Activated CD8-positive, alpha-beta T cell treated with anti-CD3 and anti-CD28 coated beads for 36 hours (primary cell): ENCODE data around the gene NEK4. TPM values are rescaled to one million over a fixed set of nuclear protein-coding genes. Genes with fewer than 3 reads are reported as not detected.
"Not testable (repeated sequence)": the region's sequence is repeated elsewhere in the genome, so short reads cannot be mapped to it uniquely, and the experiment has no call there.

Source experiments
- ATAC-seq: fragments of 200-7000 bp; cut with Tn5 transposase; one replicate; pipeline ENCODE4 v1.10.0; 2021; ENCODE audit warnings: mild to moderate bottlenecking, moderate library complexity
- CTCF ChIA-PET: fragments of 350-600 bp; sonication (Branson Sonifier 250); formaldehyde crosslinking; loops from one replicate; lab custom pipeline; 2021; ENCODE audit warnings: antibody characterized with exemption; lab: Charles Lee
- POLR2A ChIA-PET: fragments of 350-600 bp; sonication (Branson Sonifier 250); formaldehyde crosslinking; loops from one replicate; lab custom pipeline; 2021; ENCODE audit warnings: antibody characterized with exemption; lab: Charles Lee
- DNase-seq: peaks from one replicate; pipeline ENCODE4 v3.0.0-alpha.2; 2020
- H3K27ac Mint-ChIP-seq: one replicate; pipeline ENCODE4 v1.8.0; 2021; ENCODE audit warnings: mild to moderate bottlenecking, mixed read lengths
- H3K27me3 Mint-ChIP-seq: one replicate; pipeline ENCODE4 v1.8.0; 2021; ENCODE audit warnings: mixed read lengths
- H3K36me3 Mint-ChIP-seq: one replicate; pipeline ENCODE4 v1.8.0; 2021; ENCODE audit warnings: low read depth, mixed read lengths
- H3K4me1 Mint-ChIP-seq: one replicate; pipeline ENCODE4 v1.8.0; 2021; ENCODE audit warnings: low read depth, mixed read lengths
- H3K4me3 Mint-ChIP-seq: one replicate; pipeline ENCODE4 v1.8.0; 2021; ENCODE audit warnings: mild to moderate bottlenecking, moderate library complexity, mixed read lengths
- H3K9me3 Mint-ChIP-seq: one replicate; pipeline ENCODE4 v1.8.0; 2021; ENCODE audit warnings: mixed read lengths
- CTCF ChIP-seq: fragments of 200-600 bp; IDR thresholded peaks from one replicate; pipeline ENCODE4 v1.8.0; 2022; ENCODE audit warnings: antibody characterized with exemption, mild to moderate bottlenecking
- intact Hi-C: fragments of 100-400 bp; cut with micrococcal nuclease; formaldehyde crosslinking; loops from one replicate; pipeline ENCODE4 v1.10.0; 2022
- total RNA-seq, 2 experiments: library from RNA; stranded (reverse); gene quantifications; one replicate each; pipeline ENCODE4 v1.2.3, GENCODE V29; 2021

Gene NEK4
- total RNA-seq, 2 experiments from 2014 or later: 16.2 to 18.4 TPM

GRCh38 chr3:52779837-52780585 is 9.3 kb upstream of the NEK4 start:
- DNase-seq (no peak), ATAC-seq (no peak)
- no peaks in the 10 kb centered on the region for H3K9me3 Mint-ChIP-seq
- no peak overlapping the region for H3K4me3 Mint-ChIP-seq
- ChIA-PET POLR2A (interaction anchor here (1.7 kb wide), 1 partner anchor 9 kb away, joined by 8 read pairs; the partner anchor contains the start of gene NEK4), CTCF (interaction anchor here (0.7 kb wide), 1 partner anchor 19 kb away, joined by 3 read pairs; no protein-coding TSS in a partner anchor)
- H3K27ac Mint-ChIP-seq: no peak overlapping the region
- intact Hi-C loops: no loop called here
- TF ChIP-seq CTCF: no peak
- no peaks in the 10 kb centered on the region for H3K4me1 Mint-ChIP-seq
- peaks cover 2% of the 10 kb centered on the region for H3K27me3 Mint-ChIP-seq
- H3K36me3 Mint-ChIP-seq: no peaks in the 10 kb centered on the region

GRCh38 chr3:52779011-52779836 is 8.5 kb upstream of the NEK4 start:
- no peak overlapping the region for H3K27ac Mint-ChIP-seq
- no peak for DNase-seq
- H3K4me3 Mint-ChIP-seq: no peak overlapping the region
- CTCF ChIA-PET: interaction anchor here (0.7 kb wide), 1 partner anchor 20 kb away, joined by 3 read pairs; no protein-coding TSS in a partner anchor
- no peaks in the 10 kb centered on the region for H3K36me3 Mint-ChIP-seq
- H3K9me3 Mint-ChIP-seq: no peaks in the 10 kb centered on the region
- H3K4me1 Mint-ChIP-seq: no peaks in the 10 kb centered on the region
- TF ChIP-seq CTCF: no peak
- ATAC-seq: no peak
- intact Hi-C loops: no loop called here
- H3K27me3 Mint-ChIP-seq: peaks cover 2% of the 10 kb centered on the region
- POLR2A ChIA-PET: interaction anchor here (1.7 kb wide), 1 partner anchor 9 kb away, joined by 8 read pairs; the partner anchor contains the start of gene NEK4

DNA sequence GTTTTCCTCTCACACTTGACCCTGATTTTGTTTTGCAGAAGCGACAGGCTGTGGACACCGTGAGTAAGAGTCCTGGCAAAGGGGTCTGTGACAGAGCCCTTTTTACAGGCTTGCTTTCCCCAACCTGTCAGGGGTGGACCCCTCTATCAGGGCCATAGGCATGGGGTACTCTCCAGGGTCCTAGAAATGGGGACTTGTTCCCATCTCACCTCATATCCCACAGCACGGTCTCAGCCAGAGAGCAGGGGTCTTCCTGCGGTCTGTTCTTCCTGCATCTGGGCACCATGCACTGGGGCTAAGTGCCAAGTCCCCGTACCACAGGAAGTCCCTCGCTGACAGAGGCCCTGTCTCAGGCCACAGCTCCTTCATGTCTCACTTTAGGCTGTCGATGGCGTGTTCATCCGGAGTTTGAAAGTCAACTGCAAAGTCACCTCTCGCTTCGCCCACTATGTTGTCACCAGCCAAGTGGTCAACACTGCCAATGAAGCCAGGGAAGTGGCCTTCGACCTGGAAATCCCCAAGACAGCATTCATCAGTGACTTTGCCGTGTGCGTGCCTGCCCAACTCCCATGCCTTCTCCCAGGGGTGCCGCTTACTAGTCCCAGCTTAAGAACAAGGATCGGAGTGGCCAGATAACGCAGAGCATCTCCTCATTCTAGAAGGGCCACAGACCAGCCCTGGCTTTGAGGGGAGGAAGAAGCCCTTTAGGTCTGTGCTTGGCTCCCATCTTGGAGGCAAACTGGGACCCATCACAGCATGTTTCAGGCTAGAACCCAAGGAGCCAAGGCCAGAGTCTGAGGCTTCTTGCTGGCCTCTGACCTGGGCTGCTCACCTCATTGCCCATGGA is 7.4 kb upstream of the NEK4 start:
- Mint-ChIP-seq H3K27ac (no peak overlapping the region), H3K9me3 (no peaks in the 10 kb centered on the region), H3K4me3 (no peak overlapping the region), H3K27me3 (peaks cover 2% of the 10 kb centered on the region), H3K4me1 (no peaks in the 10 kb centered on the region), H3K36me3 (no peaks in the 10 kb centered on the region)
- POLR2A ChIA-PET: interaction anchor here (0.8 kb wide), 1 partner anchor 9 kb away, joined by 3 read pairs; no protein-coding TSS in a partner anchor
- ATAC-seq: no peak
- intact Hi-C loops: no loop called here
- DNase-seq: no peak
- CTCF ChIA-PET: no interaction called here
- no peak for TF ChIP-seq CTCF

- no peaks in the 10 kb centered on the region for H3K9me3 Mint-ChIP-seq
- no peaks in the 10 kb centered on the region for H3K4me1 Mint-ChIP-seq
- DNase-seq: no peak
- H3K27me3 Mint-ChIP-seq: peaks cover 2% of the 10 kb centered on the region
- H3K36me3 Mint-ChIP-seq: no peaks in the 10 kb centered on the region
- TF ChIP-seq CTCF: no peak
- intact Hi-C loops: no loop called here
- POLR2A ChIA-PET: interaction anchor here (0.8 kb wide), 1 partner anchor 8 kb away, joined by 3 read pairs; no protein-coding TSS in a partner anchor
- CTCF ChIA-PET: no interaction called here
- H3K4me3 Mint-ChIP-seq: no peak within 1 kb of the TSS
- no peak within 1 kb of the TSS for H3K27ac Mint-ChIP-seq
- ATAC-seq: no peak
These were observed 6.6 kb upstream of the NEK4 start, which contains the start of gene ITIH1 for GRCh38 chr3:52777127-52777958. ITIH1 (plus strand) TSS chr3:52777599; CDS start chr3:52777616, 17 bp downstream.

GRCh38 chr3:52776486-52776885 is 5.7 kb upstream of the NEK4 start:
- H3K4me3 Mint-ChIP-seq, H3K27me3 Mint-ChIP-seq, H3K4me1 Mint-ChIP-seq, intact Hi-C loops, CTCF ChIA-PET, POLR2A ChIA-PET, H3K27ac Mint-ChIP-seq, DNase-seq, H3K9me3 Mint-ChIP-seq, H3K36me3 Mint-ChIP-seq, ATAC-seq: not testable (repeated sequence)
